Measurements from ENCODE around the gene STK16.

- TF ChIP-seq CTCF (IDR thresholded peaks at IDR 0.05) (peak in 6 of 7 experiments; percentile 84 to 100 (median 98)), POLR2AphosphoS5 (IDR thresholded peaks at IDR 0.05) (peak in 2 of 3 donors; percentile 38 to 69), POLR2A (IDR thresholded peaks at IDR 0.05) (no peak), EP300 (IDR thresholded peaks at IDR 0.05) (no peak)
Observed at GRCh38 chr2:219298759-219299371, 53.6 kb downstream of the STK16 start.

Measured in stomach (tissue), 4 donors.